Adrenal gland (tissue), 5 donors: Measurements from ENCODE around the gene THRAP3.

Experiments used
- CTCF ChIP-seq, 6 experiments: fragments of 450-650 bp in 4 of 6; fragments of 200-600 bp in 2 of 6; sonication (generic) in 1 of 6; IDR thresholded peaks; 1 replicate in 5 of 6; 2 replicates in 1 of 6; pipeline versions ENCODE4 v1.5.1 to v1.8.0; 2016 to 2021; ENCODE audit warnings: antibody characterized with exemption in 6 of 6, mild to moderate bottlenecking in 2 of 6, moderate library complexity in 1 of 6
- POLR2A ChIP-seq, 2 donors: fragments of 450-650 bp; IDR thresholded peaks; one replicate each; pipeline ENCODE4 v1.6.1; 2017; ENCODE audit warnings: antibody characterized with exemption in 2 of 2, mild to moderate bottlenecking in 2 of 2, moderate library complexity in 1 of 2
- donor health status: DM: no; HTN: no; CAD: no.

DNA sequence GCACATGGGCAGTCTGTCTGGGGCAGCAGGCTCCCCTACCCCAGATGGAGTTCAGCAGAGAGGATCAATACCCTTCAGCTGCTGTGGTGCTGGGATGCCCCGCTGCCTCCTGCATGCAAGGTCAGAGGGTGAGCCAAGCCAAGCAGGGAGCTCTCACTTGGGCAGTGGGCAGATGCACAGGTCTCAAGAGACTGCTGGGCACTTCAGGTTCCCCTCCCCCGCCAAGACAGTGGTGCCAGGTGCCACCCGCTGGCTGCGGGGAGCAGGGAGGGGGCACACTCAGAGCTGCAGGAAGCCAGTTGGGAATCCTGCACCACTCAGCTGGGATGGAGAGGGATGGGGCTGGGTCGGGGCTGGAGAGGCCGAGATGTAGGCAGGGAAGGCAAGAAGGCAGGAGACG, 115.0 kb downstream of the THRAP3 start:
- TF ChIP-seq CTCF (IDR thresholded peaks at IDR 0.05): no peak
- no peak for TF ChIP-seq POLR2A (IDR thresholded peaks at IDR 0.05)
